Glutamatergic neuron (in vitro differentiated cells): Measurements from ENCODE around the gene EFEMP1. TPM values are rescaled to one million over a fixed set of nuclear protein-coding genes. Genes with fewer than 3 reads are reported as not detected.

Experiments used
- DNase-seq: peaks from one replicate; pipeline ENCODE4 v3.0.0; 2022
- H3K27ac Mint-ChIP-seq: one replicate; pipeline ENCODE4 v1.8.0; 2020; ENCODE audit warnings: mild to moderate bottlenecking, mixed read lengths, inconsistent platforms; ENCODE audit not compliant: unreplicated experiment
- H3K27me3 Mint-ChIP-seq: one replicate; pipeline ENCODE4 v1.8.0; 2020; ENCODE audit warnings: mild to moderate bottlenecking, moderate library complexity, mixed read lengths, inconsistent platforms; ENCODE audit not compliant: unreplicated experiment
- H3K36me3 Mint-ChIP-seq: one replicate; pipeline ENCODE4 v1.8.0; 2020; ENCODE audit warnings: mild to moderate bottlenecking, mixed read lengths, inconsistent platforms; ENCODE audit not compliant: unreplicated experiment
- H3K4me1 Mint-ChIP-seq: one replicate; pipeline ENCODE4 v1.8.0; 2020; ENCODE audit warnings: mild to moderate bottlenecking, low read depth, mixed read lengths, inconsistent platforms; ENCODE audit not compliant: unreplicated experiment
- H3K4me3 Mint-ChIP-seq: one replicate; pipeline ENCODE4 v1.8.0; 2020; ENCODE audit warnings: mild to moderate bottlenecking, mixed read lengths, inconsistent platforms; ENCODE audit not compliant: unreplicated experiment
- H3K9me3 Mint-ChIP-seq: one replicate; pipeline ENCODE4 v1.8.0; 2020; ENCODE audit warnings: mild to moderate bottlenecking, moderate library complexity, mixed read lengths, inconsistent platforms; ENCODE audit not compliant: unreplicated experiment
- CTCF ChIP-seq: fragments of 200-600 bp; sonication (generic); IDR thresholded peaks from one replicate; pipeline ENCODE4 v1.5.0; 2021; ENCODE audit not compliant: partially characterized antibody, unreplicated experiment
- total RNA-seq: library from RNA; stranded (reverse); fragmentation: NEBNext Ultra II Directional; extraction: Animal tissue kit (Norgen Biotek cat#: 25700); gene quantifications from one replicate; pipeline ENCODE4 v1.2.1, GENCODE V29; 2021; ENCODE audit not compliant: unreplicated experiment

The EFEMP1 gene
- total RNA-seq, 1 donor from 2014 or later, result 1.2 TPM

- DNase-seq, result no peak
- no peak for TF ChIP-seq CTCF
Observed at GRCh38 chr2:55936351-55936750, 12.8 kb upstream of the EFEMP1 start.

GRCh38 chr2:55934337-55934736 is 10.8 kb upstream of the EFEMP1 start:
- Mint-ChIP-seq H3K36me3 (no peaks in the 10 kb centered on the region), H3K4me3 (no peak overlapping the region), H3K27ac (no peak overlapping the region), H3K9me3 (no peaks in the 10 kb centered on the region), H3K4me1 (no peaks in the 10 kb centered on the region), H3K27me3 (no peaks in the 10 kb centered on the region)
- TF ChIP-seq CTCF, result no peak
- no peak for DNase-seq

More at GRCh38 chr2:55936351-55936750, 12.8 kb upstream of the EFEMP1 start:
- Mint-ChIP-seq H3K27ac (no peak overlapping the region), H3K27me3 (no peaks in the 10 kb centered on the region), H3K9me3 (no peaks in the 10 kb centered on the region), H3K4me3 (no peak overlapping the region), H3K4me1 (no peaks in the 10 kb centered on the region), H3K36me3 (no peaks in the 10 kb centered on the region)

GRCh38 chr2:55932843-55933242 is 9.3 kb upstream of the EFEMP1 start:
- Mint-ChIP-seq H3K27me3 (no peaks in the 10 kb centered on the region), H3K4me3 (no peak overlapping the region), H3K9me3 (no peaks in the 10 kb centered on the region), H3K27ac (no peak overlapping the region), H3K36me3 (no peaks in the 10 kb centered on the region), H3K4me1 (no peaks in the 10 kb centered on the region)
- DNase-seq, result no peak
- TF ChIP-seq CTCF, result no peak

- H3K4me3 Mint-ChIP-seq, result no peak overlapping the region
- no peak overlapping the region for H3K27ac Mint-ChIP-seq
- no peak for DNase-seq
- TF ChIP-seq CTCF, result no peak
- no peaks in the 10 kb centered on the region for H3K36me3 Mint-ChIP-seq
- no peaks in the 10 kb centered on the region for H3K27me3 Mint-ChIP-seq
- no peaks in the 10 kb centered on the region for H3K9me3 Mint-ChIP-seq
- H3K4me1 Mint-ChIP-seq, result no peaks in the 10 kb centered on the region
Observed at GRCh38 chr2:55931281-55931680, 7.7 kb upstream of the EFEMP1 start.

- no peak for TF ChIP-seq CTCF
- Mint-ChIP-seq H3K27ac (no peak overlapping the region), H3K36me3 (no peaks in the 10 kb centered on the region)
Observed at GRCh38 chr2:55929476-55929875, 5.9 kb upstream of the EFEMP1 start.

More at GRCh38 chr2:55929476-55929875, 5.9 kb upstream of the EFEMP1 start:
- H3K9me3 Mint-ChIP-seq, result no peaks in the 10 kb centered on the region
- DNase-seq, result no peak
- H3K27me3 Mint-ChIP-seq, result no peaks in the 10 kb centered on the region
- H3K4me1 Mint-ChIP-seq, result no peaks in the 10 kb centered on the region
- H3K4me3 Mint-ChIP-seq, result no peak overlapping the region
